ENCODE data around the gene SND1.
A peak's percentile ranks its signal among the peaks of the same experiment; 100 is the strongest.

Gene SND1

GRCh38 chr7:127651556-127652332, at the start of gene SND1 (continued):
- no peak for TF ChIP-seq ZBTB49 (tag by site-specific recombination; IDR thresholded peaks at IDR 0.05; ENCODE audit: low read depth)
- TF ChIP-seq ZNF433 (tag by site-specific recombination; IDR thresholded peaks at IDR 0.05; ENCODE audit: low read depth) = no peak
- no peak for TF ChIP-seq ZNF747 (tag by site-specific recombination; IDR thresholded peaks at IDR 0.05)
- TF ChIP-seq ZXDB (tag by site-specific recombination; IDR thresholded peaks at IDR 0.05) = peak; percentile 83
- no peak for TF ChIP-seq ZNF639 (tag by site-specific recombination; IDR thresholded peaks at IDR 0.05)
- peak; percentile 61; the same call in 1 of the 2 replicates for TF ChIP-seq ZSCAN23 (tag by site-specific recombination; IDR thresholded peaks at IDR 0.05)
- TF ChIP-seq SP3 (tag by site-specific recombination; IDR thresholded peaks at IDR 0.05) = peak; percentile 96
- TF ChIP-seq ZNF19 (tag by site-specific recombination; IDR thresholded peaks at IDR 0.05; ENCODE audit: low read depth) = no peak
- TF ChIP-seq ZFP3 (tag by site-specific recombination; IDR thresholded peaks at IDR 0.05; ENCODE audit: low read depth) = no peak
- TF ChIP-seq HOXA7 (CRISPR knock-in tag; IDR thresholded peaks at IDR 0.05; ENCODE audit: borderline replicate concordance) = no peak
- TF ChIP-seq ZNF629 (tag by site-specific recombination; IDR thresholded peaks at IDR 0.05) = peak; percentile 94
- TF ChIP-seq ELK4 (IDR thresholded peaks at IDR 0.05; ENCODE audit: borderline replicate concordance, low read depth, low read length) = peak; percentile 79; the same call in 1 of the 2 replicates
- TF ChIP-seq ZIC2 (tag by site-specific recombination; IDR thresholded peaks at IDR 0.05) = peak; percentile 89
- TF ChIP-seq ZNF585B (tag by site-specific recombination; IDR thresholded peaks at IDR 0.05) = no peak
- peak; percentile 99 for TF ChIP-seq HIC1 (tag by site-specific recombination; IDR thresholded peaks at IDR 0.05)
- TF ChIP-seq ZBTB44 (tag by site-specific recombination; IDR thresholded peaks at IDR 0.05) = no peak
- no peak for TF ChIP-seq MEIS1 (CRISPR knock-in tag; IDR thresholded peaks at IDR 0.05; ENCODE audit: borderline replicate concordance)
- TF ChIP-seq YY2 (tag by site-specific recombination; IDR thresholded peaks at IDR 0.05) = peak; percentile 71; the same call in 1 of the 2 replicates
- TF ChIP-seq, protein P1, sequence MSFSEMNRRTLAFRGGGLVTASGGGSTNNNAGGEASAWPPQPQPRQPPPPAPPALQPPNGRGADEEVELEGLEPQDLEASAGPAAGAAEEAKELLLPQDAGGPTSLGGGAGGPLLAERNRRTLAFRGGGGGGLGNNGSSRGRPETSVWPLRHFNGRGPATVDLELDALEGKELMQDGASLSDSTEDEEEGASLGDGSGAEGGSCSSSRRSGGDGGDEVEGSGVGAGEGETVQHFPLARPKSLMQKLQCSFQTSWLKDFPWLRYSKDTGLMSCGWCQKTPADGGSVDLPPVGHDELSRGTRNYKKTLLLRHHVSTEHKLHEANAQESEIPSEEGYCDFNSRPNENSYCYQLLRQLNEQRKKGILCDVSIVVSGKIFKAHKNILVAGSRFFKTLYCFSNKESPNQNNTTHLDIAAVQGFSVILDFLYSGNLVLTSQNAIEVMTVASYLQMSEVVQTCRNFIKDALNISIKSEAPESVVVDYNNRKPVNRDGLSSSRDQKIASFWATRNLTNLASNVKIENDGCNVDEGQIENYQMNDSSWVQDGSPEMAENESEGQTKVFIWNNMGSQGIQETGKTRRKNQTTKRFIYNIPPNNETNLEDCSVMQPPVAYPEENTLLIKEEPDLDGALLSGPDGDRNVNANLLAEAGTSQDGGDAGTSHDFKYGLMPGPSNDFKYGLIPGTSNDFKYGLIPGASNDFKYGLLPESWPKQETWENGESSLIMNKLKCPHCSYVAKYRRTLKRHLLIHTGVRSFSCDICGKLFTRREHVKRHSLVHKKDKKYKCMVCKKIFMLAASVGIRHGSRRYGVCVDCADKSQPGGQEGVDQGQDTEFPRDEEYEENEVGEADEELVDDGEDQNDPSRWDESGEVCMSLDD (tag by site-specific recombination; IDR thresholded peaks at IDR 0.05) = peak; percentile 99
- TF ChIP-seq REST (tag by site-specific recombination; IDR thresholded peaks at IDR 0.05) = peak; percentile 50; the same call in 1 of the 2 replicates
- TF ChIP-seq ZNF391 (tag by site-specific recombination; IDR thresholded peaks at IDR 0.05; ENCODE audit: borderline replicate concordance, low read depth) = peak; percentile 65; the same call in 1 of the 2 replicates
- peak; percentile 98 for TF ChIP-seq KLF1 (tag by site-specific recombination; IDR thresholded peaks at IDR 0.05)
- peak; percentile 61 for TF ChIP-seq ZFHX2 (tag by site-specific recombination; conservative IDR thresholded peaks at IDR 0.05)
- TF ChIP-seq ZNF768 (tag by site-specific recombination; IDR thresholded peaks at IDR 0.05) = no peak
